Progenitor cell of endocrine pancreas (in vitro differentiated cells): ENCODE results near the gene SOX9. TPM values are rescaled to one million over a fixed set of nuclear protein-coding genes. Genes with fewer than 3 reads are reported as not detected.

ENCODE experiments used
- DNase-seq: peaks from one replicate; pipeline ENCODE4 v3.0.0; 2021; ENCODE audit warnings: low spot score; ENCODE audit not compliant: unreplicated experiment
- H3K27ac Mint-ChIP-seq: 2 replicates; pipeline ENCODE4 v1.8.0; 2021; ENCODE audit warnings: mild to moderate bottlenecking, moderate library complexity, mixed read lengths
- H3K27me3 Mint-ChIP-seq: 2 replicates; pipeline ENCODE4 v1.8.0; 2021; ENCODE audit warnings: mixed read lengths
- H3K36me3 Mint-ChIP-seq: 2 replicates; pipeline ENCODE4 v1.8.0; 2022; ENCODE audit warnings: mixed read lengths; ENCODE audit not compliant: insufficient read depth
- H3K4me1 Mint-ChIP-seq: 2 replicates; pipeline ENCODE4 v1.8.0; 2021; ENCODE audit warnings: low read depth, mixed read lengths
- H3K4me3 Mint-ChIP-seq: 2 replicates; pipeline ENCODE4 v1.8.0; 2021; ENCODE audit warnings: low read depth, mild to moderate bottlenecking, moderate library complexity, mixed read lengths
- H3K9me3 Mint-ChIP-seq: 2 replicates; pipeline ENCODE4 v1.8.0; 2021; ENCODE audit warnings: low read depth, mixed read lengths
- total RNA-seq: library from RNA; stranded (reverse); gene quantifications from 2 replicates; pipeline ENCODE4 v1.2.1, GENCODE V29; 2021
- TF ChIP-seq, protein P1 (sequence below): fragments of 200-600 bp; sonication (generic); IDR thresholded peaks from one replicate; pipeline ENCODE4 v1.5.0; 2021; ENCODE audit warnings: antibody characterized with exemption, mild to moderate bottlenecking; ENCODE audit not compliant: unreplicated experiment

Gene SOX9
- total RNA-seq, 1 donor from 2014 or later: 219 TPM

- H3K27me3 Mint-ChIP-seq: peaks cover 41% of the 10 kb centered on the region
- peak overlapping the region; percentile 48 for H3K27ac Mint-ChIP-seq
- TF ChIP-seq, protein P1, sequence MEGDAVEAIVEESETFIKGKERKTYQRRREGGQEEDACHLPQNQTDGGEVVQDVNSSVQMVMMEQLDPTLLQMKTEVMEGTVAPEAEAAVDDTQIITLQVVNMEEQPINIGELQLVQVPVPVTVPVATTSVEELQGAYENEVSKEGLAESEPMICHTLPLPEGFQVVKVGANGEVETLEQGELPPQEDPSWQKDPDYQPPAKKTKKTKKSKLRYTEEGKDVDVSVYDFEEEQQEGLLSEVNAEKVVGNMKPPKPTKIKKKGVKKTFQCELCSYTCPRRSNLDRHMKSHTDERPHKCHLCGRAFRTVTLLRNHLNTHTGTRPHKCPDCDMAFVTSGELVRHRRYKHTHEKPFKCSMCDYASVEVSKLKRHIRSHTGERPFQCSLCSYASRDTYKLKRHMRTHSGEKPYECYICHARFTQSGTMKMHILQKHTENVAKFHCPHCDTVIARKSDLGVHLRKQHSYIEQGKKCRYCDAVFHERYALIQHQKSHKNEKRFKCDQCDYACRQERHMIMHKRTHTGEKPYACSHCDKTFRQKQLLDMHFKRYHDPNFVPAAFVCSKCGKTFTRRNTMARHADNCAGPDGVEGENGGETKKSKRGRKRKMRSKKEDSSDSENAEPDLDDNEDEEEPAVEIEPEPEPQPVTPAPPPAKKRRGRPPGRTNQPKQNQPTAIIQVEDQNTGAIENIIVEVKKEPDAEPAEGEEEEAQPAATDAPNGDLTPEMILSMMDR: no peak
- no peak for DNase-seq
- no peaks in the 10 kb centered on the region for H3K36me3 Mint-ChIP-seq
- H3K4me3 Mint-ChIP-seq: no peak overlapping the region
- no peaks in the 10 kb centered on the region for H3K9me3 Mint-ChIP-seq
- peaks cover 13% of the 10 kb centered on the region for H3K4me1 Mint-ChIP-seq
Observed at GRCh38 chr17:72151565-72152386, 31.0 kb downstream of the SOX9 start.

- H3K9me3 Mint-ChIP-seq: no peaks in the 10 kb centered on the region
- peaks cover 38% of the 10 kb centered on the region for H3K27me3 Mint-ChIP-seq
- no peak for DNase-seq
- H3K4me1 Mint-ChIP-seq: peaks cover 13% of the 10 kb centered on the region
- H3K36me3 Mint-ChIP-seq: no peaks in the 10 kb centered on the region
- TF ChIP-seq, protein P1: no peak
- H3K27ac Mint-ChIP-seq: no peak overlapping the region
- H3K4me3 Mint-ChIP-seq: no peak overlapping the region
Observed at GRCh38 chr17:72152387-72152929, 31.6 kb downstream of the SOX9 start.

DNA sequence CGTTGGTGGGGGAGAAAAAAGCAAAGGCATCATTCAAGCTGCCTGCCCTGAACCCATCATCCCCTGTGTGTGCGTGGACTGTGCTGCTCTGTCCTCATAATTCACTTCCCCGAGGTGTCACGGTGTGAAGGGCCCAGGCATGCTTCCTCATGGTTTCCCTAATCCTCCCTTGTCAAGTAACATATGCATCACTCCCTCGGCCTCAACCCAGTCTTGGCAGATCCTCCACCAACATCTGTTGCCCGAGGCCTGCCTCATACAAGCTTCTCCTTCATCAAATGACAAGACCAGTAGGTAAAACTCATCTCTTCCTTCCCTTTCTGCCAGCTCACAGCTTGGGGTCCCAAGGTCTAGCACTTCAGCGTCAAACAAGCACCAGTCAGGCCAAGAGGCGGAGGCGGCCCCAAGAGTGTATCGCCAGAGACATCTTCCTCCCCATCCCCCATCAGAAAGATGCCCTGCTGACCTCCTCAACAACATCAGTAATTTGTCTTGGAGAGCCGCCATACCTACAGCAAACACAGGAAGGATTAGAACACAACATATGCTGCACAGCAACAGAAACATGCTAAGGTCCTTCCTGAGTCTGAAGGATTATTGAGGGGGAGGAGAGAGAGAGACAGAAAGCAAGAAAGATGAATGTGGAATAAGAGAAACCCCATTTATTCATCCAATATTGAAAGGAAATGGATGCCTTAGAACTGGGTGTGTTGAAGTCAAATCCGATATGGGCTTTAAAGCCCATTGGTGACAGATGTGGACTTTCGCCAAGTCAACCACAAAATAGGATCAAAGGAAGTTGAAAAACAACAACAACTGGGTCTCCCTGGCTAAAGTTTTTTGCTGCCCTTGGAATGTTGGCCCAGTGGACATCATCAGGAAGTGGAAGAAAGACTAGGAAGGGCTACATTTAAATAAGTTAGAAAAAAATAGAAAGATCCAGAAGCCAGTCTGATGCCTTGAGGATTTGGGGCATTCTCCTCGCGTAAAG is 38.4 kb downstream of the SOX9 start:
- Mint-ChIP-seq H3K27me3 (peaks cover 5% of the 10 kb centered on the region), H3K36me3 (no peaks in the 10 kb centered on the region)

GRCh38 chr17:72162569-72162968 is 41.7 kb downstream of the SOX9 start:
- H3K27ac Mint-ChIP-seq: no peak overlapping the region
- no peaks in the 10 kb centered on the region for H3K4me1 Mint-ChIP-seq
- no peak overlapping the region for H3K4me3 Mint-ChIP-seq
- peaks cover 8% of the 10 kb centered on the region for H3K9me3 Mint-ChIP-seq
- peaks cover 14% of the 10 kb centered on the region for H3K27me3 Mint-ChIP-seq
- TF ChIP-seq, protein P1: no peak
- no peaks in the 10 kb centered on the region for H3K36me3 Mint-ChIP-seq
- no peak for DNase-seq

More for the DNA sequence above, 38.4 kb downstream of the SOX9 start:
- H3K9me3 Mint-ChIP-seq: peaks cover 8% of the 10 kb centered on the region
- H3K27ac Mint-ChIP-seq: no peak overlapping the region
- H3K4me1 Mint-ChIP-seq: no peaks in the 10 kb centered on the region
- TF ChIP-seq, protein P1: no peak
- H3K4me3 Mint-ChIP-seq: no peak overlapping the region
- DNase-seq: no peak

- H3K4me1 Mint-ChIP-seq: no peaks in the 10 kb centered on the region
- DNase-seq: no peak
- H3K4me3 Mint-ChIP-seq: no peak overlapping the region
- TF ChIP-seq, protein P1: no peak
- H3K27me3 Mint-ChIP-seq: peaks cover 19% of the 10 kb centered on the region
- peaks cover 8% of the 10 kb centered on the region for H3K9me3 Mint-ChIP-seq
- H3K27ac Mint-ChIP-seq: no peak overlapping the region
- H3K36me3 Mint-ChIP-seq: no peaks in the 10 kb centered on the region
Observed at GRCh38 chr17:72163474-72163873, 42.7 kb downstream of the SOX9 start.
